WTC11 (cell line): Measurements from ENCODE around the gene AMDHD2. TPM values are rescaled to one million over a fixed set of nuclear protein-coding genes. Genes with fewer than 3 reads are reported as not detected.

Experiments
- ATAC-seq: fragments of 200-7000 bp; cut with Tn5 transposase; 2 replicates; pipeline ENCODE4 v1.10.0; 2021; ENCODE audit warnings: mild to moderate bottlenecking, moderate library complexity
- CTCF ChIA-PET: fragments of 300-600 bp; sonication (Branson Sonifier 250); formaldehyde crosslinking; loops from one replicate; lab custom pipeline; 2021; ENCODE audit warnings: antibody characterized with exemption; lab: Charles Lee
- POLR2A ChIA-PET: fragments of 350-600 bp; sonication (Branson Sonifier 250); formaldehyde crosslinking; loops from one replicate; lab custom pipeline; 2021; ENCODE audit warnings: antibody characterized with exemption; lab: Charles Lee
- DNase-seq: peaks from one replicate; pipeline ENCODE4 v3.0.0; 2021; ENCODE audit warnings: low spot score
- H3K27ac Mint-ChIP-seq: 2 replicates; pipeline ENCODE4 v1.8.0; 2021; ENCODE audit warnings: mixed read lengths
- H3K27me3 Mint-ChIP-seq: 2 replicates; pipeline ENCODE4 v1.8.0; 2021; ENCODE audit warnings: low read depth, mild to moderate bottlenecking, moderate library complexity, mixed read lengths
- H3K36me3 Mint-ChIP-seq: 2 replicates; pipeline ENCODE4 v1.8.0; 2021; ENCODE audit warnings: mixed read lengths
- H3K4me1 Mint-ChIP-seq: 2 replicates; pipeline ENCODE4 v1.8.0; 2022; ENCODE audit warnings: mixed read lengths
- H3K4me3 Mint-ChIP-seq: 2 replicates; pipeline ENCODE4 v1.8.0; 2021; ENCODE audit warnings: mild to moderate bottlenecking, moderate library complexity, mixed read lengths
- H3K9me3 Mint-ChIP-seq: 2 replicates; pipeline ENCODE4 v1.8.0; 2021; ENCODE audit warnings: mixed read lengths
- CBFB ChIP-seq: sonication (generic); formaldehyde crosslinking; IDR thresholded peaks from 2 replicates; pipeline ENCODE4 v1.8.1; 2022; ENCODE audit warnings: mild to moderate bottlenecking, low read depth, missing genetic modification reagents
- GTF2I ChIP-seq: fragments of 250-450 bp; sonication (Bioruptor Pico); conservative IDR thresholded peaks from 2 replicates; pipeline ENCODE4 v1.4.0; 2021; ENCODE audit warnings: mild to moderate bottlenecking
- NFATC4 ChIP-seq: fragments of 250-450 bp; sonication (Bioruptor Pico); IDR thresholded peaks from 2 replicates; pipeline ENCODE4 v1.9.0; 2021; ENCODE audit warnings: mild to moderate bottlenecking
- NR3C1 ChIP-seq: sonication (generic); formaldehyde crosslinking; conservative IDR thresholded peaks from 2 replicates; pipeline ENCODE4 v1.8.1; 2023; ENCODE audit warnings: low read depth, mild to moderate bottlenecking, missing genetic modification reagents
- SMAD4 ChIP-seq: sonication (generic); formaldehyde crosslinking; IDR thresholded peaks from 2 replicates; pipeline ENCODE4 v1.8.0; 2022; ENCODE audit warnings: mild to moderate bottlenecking, missing genetic modification reagents
- TCF7 ChIP-seq: sonication (generic); formaldehyde crosslinking; IDR thresholded peaks from 2 replicates; pipeline ENCODE4 v1.8.0; 2022; ENCODE audit warnings: mild to moderate bottlenecking, low read depth, missing genetic modification reagents, moderate library complexity
- TP53 ChIP-seq: sonication (generic); formaldehyde crosslinking; IDR thresholded peaks from 2 replicates; pipeline ENCODE4 v1.8.1; 2023; ENCODE audit warnings: mild to moderate bottlenecking, missing genetic modification reagents
- ZBTB21 ChIP-seq: sonication (generic); formaldehyde crosslinking; IDR thresholded peaks from 2 replicates; pipeline ENCODE4 v1.8.1; 2023; ENCODE audit warnings: mild to moderate bottlenecking, missing genetic modification reagents, borderline replicate concordance
- ZNF423 ChIP-seq: fragments of 250-450 bp; sonication (Bioruptor Pico); IDR thresholded peaks from 2 replicates; pipeline ENCODE4 v2.1.2; 2022; ENCODE audit warnings: mild to moderate bottlenecking, moderate library complexity
- total RNA-seq: library from RNA; stranded (reverse); gene quantifications from 3 replicates; pipeline ENCODE4 v1.2.3, GENCODE V29; 2021
- TF ChIP-seq, protein P1 (sequence below): fragments of 250-450 bp; sonication (Bioruptor Pico); IDR thresholded peaks from 2 replicates; pipeline ENCODE4 v2.1.2; 2022; ENCODE audit warnings: mild to moderate bottlenecking, moderate library complexity
- TF ChIP-seq, protein P2 (sequence below): sonication (generic); formaldehyde crosslinking; IDR thresholded peaks from 2 replicates; pipeline ENCODE4 v1.8.1; 2023; ENCODE audit warnings: mild to moderate bottlenecking, missing genetic modification reagents, moderate library complexity
- TF ChIP-seq, protein P3 (sequence below): sonication (generic); formaldehyde crosslinking; IDR thresholded peaks from 2 replicates; pipeline ENCODE4 v1.8.1; 2023; ENCODE audit warnings: mild to moderate bottlenecking, missing genetic modification reagents
- TF ChIP-seq, protein P4 (sequence below): sonication (generic); formaldehyde crosslinking; IDR thresholded peaks from 2 replicates; pipeline ENCODE4 v1.8.1; 2023; ENCODE audit warnings: mild to moderate bottlenecking, missing genetic modification reagents, moderate library complexity
- TF ChIP-seq, protein P5 (sequence below): fragments of 250-450 bp; sonication (Bioruptor Pico); conservative IDR thresholded peaks from 2 replicates; pipeline ENCODE4 v1.9.0; 2021; ENCODE audit warnings: mild to moderate bottlenecking
- TF ChIP-seq, protein P6 (sequence below): sonication (generic); formaldehyde crosslinking; IDR thresholded peaks from 2 replicates; pipeline ENCODE4 v1.8.0; 2023; ENCODE audit warnings: missing genetic modification reagents

The AMDHD2 gene
- total RNA-seq, 1 experiment from 2014 or later = 70.9 TPM

DNA sequence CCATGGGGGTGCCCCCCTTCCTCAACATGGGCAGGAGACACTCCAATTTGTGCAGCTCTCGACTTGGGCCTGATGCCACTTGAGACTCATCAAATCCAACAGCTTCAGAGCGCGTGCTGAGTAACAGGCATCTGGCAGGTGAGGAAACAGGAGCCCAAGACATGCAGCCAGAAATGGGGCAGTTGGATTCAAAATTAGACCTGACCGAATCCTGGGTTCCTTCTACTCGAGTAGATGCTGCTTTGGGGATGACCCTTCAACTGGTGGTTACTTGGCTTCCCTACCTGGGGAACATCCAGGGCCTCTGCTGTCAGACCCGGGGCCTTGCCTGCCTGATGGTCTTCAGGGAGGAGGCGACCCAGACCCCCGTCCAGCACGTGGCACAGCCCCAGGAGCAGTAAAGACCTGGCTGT is 49.6 kb upstream of the AMDHD2 start (continued):
- TF ChIP-seq, protein P1, sequence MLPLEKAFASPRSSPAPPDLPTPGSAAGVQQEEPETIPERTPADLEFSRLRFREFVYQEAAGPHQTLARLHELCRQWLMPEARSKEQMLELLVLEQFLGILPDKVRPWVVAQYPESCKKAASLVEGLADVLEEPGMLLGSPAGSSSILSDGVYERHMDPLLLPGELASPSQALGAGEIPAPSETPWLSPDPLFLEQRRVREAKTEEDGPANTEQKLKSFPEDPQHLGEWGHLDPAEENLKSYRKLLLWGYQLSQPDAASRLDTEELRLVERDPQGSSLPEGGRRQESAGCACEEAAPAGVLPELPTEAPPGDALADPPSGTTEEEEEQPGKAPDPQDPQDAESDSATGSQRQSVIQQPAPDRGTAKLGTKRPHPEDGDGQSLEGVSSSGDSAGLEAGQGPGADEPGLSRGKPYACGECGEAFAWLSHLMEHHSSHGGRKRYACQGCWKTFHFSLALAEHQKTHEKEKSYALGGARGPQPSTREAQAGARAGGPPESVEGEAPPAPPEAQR = no peak
- TF ChIP-seq SMAD4 = no peak
- TF ChIP-seq, protein P2, sequence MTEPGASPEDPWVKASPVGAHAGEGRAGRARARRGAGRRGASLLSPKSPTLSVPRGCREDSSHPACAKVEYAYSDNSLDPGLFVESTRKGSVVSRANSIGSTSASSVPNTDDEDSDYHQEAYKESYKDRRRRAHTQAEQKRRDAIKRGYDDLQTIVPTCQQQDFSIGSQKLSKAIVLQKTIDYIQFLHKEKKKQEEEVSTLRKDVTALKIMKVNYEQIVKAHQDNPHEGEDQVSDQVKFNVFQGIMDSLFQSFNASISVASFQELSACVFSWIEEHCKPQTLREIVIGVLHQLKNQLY (CRISPR knock-in tag) = no peak
- no peak for TF ChIP-seq TCF7
- TF ChIP-seq, protein P3, sequence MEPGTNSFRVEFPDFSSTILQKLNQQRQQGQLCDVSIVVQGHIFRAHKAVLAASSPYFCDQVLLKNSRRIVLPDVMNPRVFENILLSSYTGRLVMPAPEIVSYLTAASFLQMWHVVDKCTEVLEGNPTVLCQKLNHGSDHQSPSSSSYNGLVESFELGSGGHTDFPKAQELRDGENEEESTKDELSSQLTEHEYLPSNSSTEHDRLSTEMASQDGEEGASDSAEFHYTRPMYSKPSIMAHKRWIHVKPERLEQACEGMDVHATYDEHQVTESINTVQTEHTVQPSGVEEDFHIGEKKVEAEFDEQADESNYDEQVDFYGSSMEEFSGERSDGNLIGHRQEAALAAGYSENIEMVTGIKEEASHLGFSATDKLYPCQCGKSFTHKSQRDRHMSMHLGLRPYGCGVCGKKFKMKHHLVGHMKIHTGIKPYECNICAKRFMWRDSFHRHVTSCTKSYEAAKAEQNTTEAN (CRISPR knock-in tag) = no peak
- no peak for TF ChIP-seq ZNF423
- TF ChIP-seq CBFB (CRISPR knock-in tag) = no peak
- no peak for TF ChIP-seq ZBTB21 (CRISPR knock-in tag)
- TF ChIP-seq, protein P4, sequence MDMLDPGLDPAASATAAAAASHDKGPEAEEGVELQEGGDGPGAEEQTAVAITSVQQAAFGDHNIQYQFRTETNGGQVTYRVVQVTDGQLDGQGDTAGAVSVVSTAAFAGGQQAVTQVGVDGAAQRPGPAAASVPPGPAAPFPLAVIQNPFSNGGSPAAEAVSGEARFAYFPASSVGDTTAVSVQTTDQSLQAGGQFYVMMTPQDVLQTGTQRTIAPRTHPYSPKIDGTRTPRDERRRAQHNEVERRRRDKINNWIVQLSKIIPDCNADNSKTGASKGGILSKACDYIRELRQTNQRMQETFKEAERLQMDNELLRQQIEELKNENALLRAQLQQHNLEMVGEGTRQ (CRISPR knock-in tag) = no peak
- TF ChIP-seq, protein P5, sequence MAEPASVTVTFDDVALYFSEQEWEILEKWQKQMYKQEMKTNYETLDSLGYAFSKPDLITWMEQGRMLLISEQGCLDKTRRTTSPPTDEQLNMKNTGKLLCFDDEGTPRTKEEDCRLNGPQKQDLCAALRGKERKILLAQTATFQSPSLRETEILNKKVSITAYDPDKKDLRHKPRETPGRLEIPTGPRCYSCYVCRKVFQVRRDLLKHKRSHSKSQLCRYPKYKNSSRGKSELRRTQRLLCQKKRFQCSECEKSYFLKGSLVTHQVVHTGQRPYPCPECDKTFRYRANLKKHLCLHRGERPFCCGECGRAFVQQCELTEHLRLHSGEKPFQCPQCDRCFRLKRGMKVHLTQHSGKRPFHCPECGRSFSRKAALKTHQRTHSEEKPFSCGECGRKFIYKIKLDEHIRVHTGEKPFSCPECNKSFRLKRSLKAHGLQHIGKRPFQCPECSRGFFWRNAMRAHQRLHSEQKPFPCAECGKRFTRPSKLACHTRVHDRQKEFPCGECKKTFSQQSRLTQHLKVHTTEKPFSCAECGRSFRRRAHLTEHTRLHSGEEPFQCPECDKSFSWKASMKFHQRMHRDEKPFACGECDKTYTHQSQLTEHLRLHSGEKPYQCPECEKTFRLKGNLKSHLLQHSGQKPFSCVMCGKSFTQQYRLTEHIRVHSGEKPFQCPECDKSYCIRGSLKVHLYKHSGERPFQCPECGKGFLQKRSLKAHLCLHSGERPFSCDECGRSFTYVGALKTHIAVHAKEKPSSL (CRISPR knock-in tag) = no peak
- no peak for TF ChIP-seq GTF2I (CRISPR knock-in tag)
- TF ChIP-seq NFATC4 (CRISPR knock-in tag) = no peak

DNA sequence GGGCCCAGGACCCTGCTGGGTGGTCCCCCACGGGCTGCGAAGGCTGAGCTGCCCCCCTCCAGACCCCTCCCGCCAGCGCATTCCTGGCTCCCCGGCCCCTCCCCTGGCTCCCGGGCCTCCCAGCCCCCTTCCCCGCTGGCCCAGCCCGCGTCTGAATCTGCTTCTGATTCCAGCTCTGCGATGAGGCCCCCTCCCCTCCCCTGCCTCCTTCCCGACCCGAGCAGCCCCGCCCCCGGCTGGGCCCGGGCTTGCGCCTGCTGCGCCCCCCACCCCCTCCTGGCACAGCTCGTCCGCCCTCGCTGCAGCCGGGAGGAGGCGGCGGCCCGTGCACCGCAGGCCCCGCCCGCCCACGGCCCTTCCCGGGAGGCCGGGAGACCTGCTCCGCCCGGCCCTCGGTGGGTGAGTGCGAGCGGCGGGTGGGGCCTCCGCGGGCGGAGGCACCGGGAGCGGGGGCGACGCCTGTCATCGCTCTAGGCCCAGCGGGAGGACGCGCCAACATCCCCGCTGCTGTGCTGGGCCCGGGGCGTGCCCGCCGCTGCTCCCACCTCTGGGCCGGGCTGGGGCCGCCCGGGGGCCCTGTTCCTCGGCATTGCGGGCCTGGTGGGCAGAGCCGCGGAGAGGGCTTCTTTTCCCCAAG is 49.0 kb upstream of the AMDHD2 start, which contains the start of gene NTN3:
NTN3 (plus strand) TSS at position 282 of the 637 bp plus-strand sequence. CDS start 405 bp downstream, outside the sequence.
- Mint-ChIP-seq H3K9me3 (no peaks in the 10 kb centered on the region), H3K27ac (no peak within 1 kb of the TSS), H3K27me3 (peaks cover 38% of the 10 kb centered on the region), H3K4me1 (peaks cover 21% of the 10 kb centered on the region), H3K36me3 (no peaks in the 10 kb centered on the region), H3K4me3 (peak within 1 kb of the TSS; percentile 50)
- ChIA-PET CTCF (interaction anchor here (0.8 to 5.9 kb wide), 4 partner anchors 12 to 61 kb away, joined by 3 to 53 read pairs (median 5); partner anchors contain the start of gene TEDC2), POLR2A (interaction anchor here (0.8 to 3.3 kb wide), 3 partner anchors 12 to 60 kb away, joined by 3 to 15 read pairs (median 3); partner anchors contain the start of genes CEMP1 and TEDC2)
- ATAC-seq (peak; percentile 1; the same call in 1 of the 2 replicates), DNase-seq (peak; percentile 75)
- TF ChIP-seq TP53 (CRISPR knock-in tag) = 0 out of 2 replicates have a peak, but pooled peaks have one; percentile 65
- peak; percentile 17; the same call in 1 of the 2 replicates for TF ChIP-seq ZNF423
- TF ChIP-seq NR3C1 (CRISPR knock-in tag) = 0 out of 2 replicates have a peak, but pooled peaks have one; percentile 38
- TF ChIP-seq, protein P6, sequence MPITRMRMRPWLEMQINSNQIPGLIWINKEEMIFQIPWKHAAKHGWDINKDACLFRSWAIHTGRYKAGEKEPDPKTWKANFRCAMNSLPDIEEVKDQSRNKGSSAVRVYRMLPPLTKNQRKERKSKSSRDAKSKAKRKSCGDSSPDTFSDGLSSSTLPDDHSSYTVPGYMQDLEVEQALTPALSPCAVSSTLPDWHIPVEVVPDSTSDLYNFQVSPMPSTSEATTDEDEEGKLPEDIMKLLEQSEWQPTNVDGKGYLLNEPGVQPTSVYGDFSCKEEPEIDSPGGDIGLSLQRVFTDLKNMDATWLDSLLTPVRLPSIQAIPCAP (CRISPR knock-in tag) = no peak
